Muscle layer of duodenum (tissue), 2 donors: Measurements from ENCODE around the gene F12.

Source experiments
- H3K27ac ChIP-seq: one replicate; pipeline ENCODE4 v1.7.0; 2013; ENCODE audit warnings: mild to moderate bottlenecking, low read length
- H3K27me3 ChIP-seq: one replicate; pipeline ENCODE4 v1.7.0; 2013; ENCODE audit warnings: low read depth, mild to moderate bottlenecking, control low read depth, low read length
- H3K36me3 ChIP-seq, 2 donors: one replicate each; pipeline ENCODE4 v1.7.0; 2013; ENCODE audit warnings: low read length in 2 of 2, control low read depth in 1 of 2, mild to moderate bottlenecking in 1 of 2; ENCODE audit not compliant: insufficient read depth in 2 of 2, control insufficient read depth in 1 of 2
- H3K4me1 ChIP-seq, 2 donors: one replicate each; pipeline ENCODE4 v1.7.0; 2013; ENCODE audit warnings: low read length in 2 of 2, mild to moderate bottlenecking in 2 of 2, control low read depth in 1 of 2, moderate library complexity in 1 of 2; ENCODE audit not compliant: insufficient read depth in 2 of 2, control insufficient read depth in 1 of 2
- H3K4me3 ChIP-seq, 2 donors: one replicate each; pipeline ENCODE4 v1.7.0; 2013; ENCODE audit warnings: low read length in 2 of 2, low read depth in 1 of 2, mild to moderate bottlenecking in 1 of 2
- H3K9me3 ChIP-seq, 2 donors: one replicate each; pipeline ENCODE4 v1.7.0; 2013; ENCODE audit warnings: low read length in 2 of 2, control low read depth in 1 of 2, mild to moderate bottlenecking in 1 of 2; ENCODE audit not compliant: control insufficient read depth in 1 of 2
- donor health status: healthy.

F12 gene

GRCh38 chr5:177452688-177453638 is 43.6 kb upstream of the F12 start:
- peaks cover 0 to under 1% of the 10 kb centered on the region in 2 donors for H3K36me3 ChIP-seq
- peaks cover 7% of the 10 kb centered on the region for H3K27me3 ChIP-seq
- no peaks in the 10 kb centered on the region for H3K9me3 ChIP-seq
- peaks cover 0 to 36% of the 10 kb centered on the region in 2 donors for H3K4me1 ChIP-seq
- H3K27ac ChIP-seq, result no peak overlapping the region
- H3K4me3 ChIP-seq, result no peak overlapping the region

- Histone ChIP-seq H3K27ac (no peak overlapping the region), H3K4me3 (no peak overlapping the region), H3K4me1 (peaks cover 4 to 36% of the 10 kb centered on the region in 2 donors), H3K36me3 (no peaks in the 10 kb centered on the region), H3K27me3 (peaks cover 10% of the 10 kb centered on the region), H3K9me3 (no peaks in the 10 kb centered on the region)
Measured at GRCh38 chr5:177450667-177451424, 41.5 kb upstream of the F12 start.

GRCh38 chr5:177449140-177450061 is 40.0 kb upstream of the F12 start:
- Histone ChIP-seq H3K36me3 (no peaks in the 10 kb centered on the region), H3K27me3 (peaks cover 10% of the 10 kb centered on the region), H3K27ac (no peak overlapping the region), H3K4me1 (peaks cover 4 to 31% of the 10 kb centered on the region in 2 donors), H3K9me3 (no peaks in the 10 kb centered on the region), H3K4me3 (no peak overlapping the region)

- Histone ChIP-seq H3K4me3 (no peak overlapping the region), H3K4me1 (peaks cover 4 to 24% of the 10 kb centered on the region in 2 donors), H3K27ac (no peak overlapping the region), H3K9me3 (no peaks in the 10 kb centered on the region), H3K36me3 (no peaks in the 10 kb centered on the region), H3K27me3 (peaks cover 10% of the 10 kb centered on the region)
Measured at GRCh38 chr5:177448244-177448950, 39.0 kb upstream of the F12 start.

DNA sequence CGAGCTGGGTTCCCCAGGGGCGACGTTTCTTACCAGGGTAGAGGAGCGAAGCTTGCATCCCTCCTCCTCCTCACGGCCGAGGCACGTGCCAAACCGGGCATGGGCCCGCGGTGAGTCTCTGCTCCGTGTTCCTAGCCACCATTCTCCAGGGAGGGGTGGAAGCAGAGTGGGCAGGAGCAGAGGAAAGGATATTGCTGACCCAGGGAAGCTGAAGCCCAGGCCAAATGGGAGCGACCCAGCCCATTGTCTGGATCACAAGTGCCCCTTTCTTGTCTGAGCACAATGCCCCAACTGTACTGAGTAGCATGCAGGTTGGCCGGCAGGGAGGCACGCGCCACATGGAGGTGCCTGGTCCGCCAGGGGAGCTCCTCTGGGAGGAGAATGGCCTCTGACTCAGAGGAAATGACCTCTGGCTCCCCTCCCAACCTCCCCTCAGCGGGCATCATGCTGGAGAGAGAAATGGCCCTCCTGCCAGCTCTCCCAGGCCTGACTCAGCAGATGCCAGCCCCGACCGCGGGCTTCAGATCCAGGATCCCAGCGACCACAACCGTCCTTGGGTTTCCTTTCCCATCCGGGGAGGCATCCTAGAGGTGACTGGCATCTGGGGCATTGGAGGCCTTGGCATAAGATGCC is 38.4 kb upstream of the F12 start:
- H3K27me3 ChIP-seq, result peaks cover 10% of the 10 kb centered on the region
- H3K27ac ChIP-seq, result no peak overlapping the region
- H3K4me3 ChIP-seq, result no peak overlapping the region
- H3K4me1 ChIP-seq, result peaks cover 4 to 24% of the 10 kb centered on the region in 2 donors
- H3K9me3 ChIP-seq, result no peaks in the 10 kb centered on the region
- peaks cover 0 to under 1% of the 10 kb centered on the region in 2 donors for H3K36me3 ChIP-seq

- H3K9me3 ChIP-seq, result no peaks in the 10 kb centered on the region
- peaks cover 4 to 24% of the 10 kb centered on the region in 2 donors for H3K4me1 ChIP-seq
- H3K36me3 ChIP-seq, result peaks cover 0 to 7% of the 10 kb centered on the region in 2 donors
- H3K4me3 ChIP-seq, result peak overlapping the region in 1 of 2 donors; percentile 70
- peaks cover 10% of the 10 kb centered on the region for H3K27me3 ChIP-seq
- H3K27ac ChIP-seq, result no peak overlapping the region
Measured at GRCh38 chr5:177447066-177447610, 37.8 kb upstream of the F12 start.

- peak within 1 kb of the TSS; percentile 23 to 70 for H3K4me3 ChIP-seq
- H3K27ac ChIP-seq, result no peak within 1 kb of the TSS
Measured at GRCh38 chr5:177446200-177447065, 37.1 kb upstream of the F12 start, which contains the start of gene PRR7. TSS of gene PRR7 (plus strand) at chr5:177446814. CDS start at chr5:177455068, 8,254 bp downstream.

DNA sequence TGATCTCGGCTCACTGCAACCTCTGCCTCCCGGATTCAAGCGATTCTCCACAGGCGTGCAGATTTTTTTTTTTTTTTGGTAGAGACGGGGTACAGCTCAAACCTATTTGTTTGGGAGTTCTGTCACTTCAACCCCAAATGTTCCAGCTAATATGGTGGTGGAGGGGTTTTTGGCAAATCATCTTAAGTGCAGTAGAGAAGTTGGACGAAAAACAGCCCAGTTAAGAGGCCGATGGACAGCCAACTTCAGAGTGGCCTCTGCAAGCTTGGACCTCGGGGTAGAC is 36.5 kb upstream of the F12 start:
- Histone ChIP-seq H3K4me1 (peaks cover 4 to 24% of the 10 kb centered on the region in 2 donors), H3K27ac (no peak overlapping the region), H3K27me3 (peaks cover 10% of the 10 kb centered on the region), H3K9me3 (no peaks in the 10 kb centered on the region), H3K4me3 (peak overlapping the region; percentile 23 to 70), H3K36me3 (peaks cover 0 to 20% of the 10 kb centered on the region in 2 donors)

More at GRCh38 chr5:177446200-177447065, 37.1 kb upstream of the F12 start, which contains the start of gene PRR7:
- peaks cover 10% of the 10 kb centered on the region for H3K27me3 ChIP-seq
- peaks cover 0 to 14% of the 10 kb centered on the region in 2 donors for H3K36me3 ChIP-seq
- H3K4me1 ChIP-seq, result peaks cover 4 to 24% of the 10 kb centered on the region in 2 donors
- no peaks in the 10 kb centered on the region for H3K9me3 ChIP-seq
